Pulmonary artery endothelial cell (primary cell): ENCODE measurements around the gene EIF4G3. TPM values are rescaled to one million over a fixed set of nuclear protein-coding genes. Genes with fewer than 3 reads are reported as not detected.
"Not testable (repeated sequence)": the region's sequence is repeated elsewhere in the genome, so short reads cannot be mapped to it uniquely, and the experiment has no call there.

Experiments
- DNase-seq: peaks from one replicate; pipeline ENCODE4 v3.0.0-alpha.2; 2011; ENCODE audit warnings: low read depth, low spot score
- total RNA-seq: library from RNA; depleted of rRNA; stranded (reverse); fragments of >200 nt; gene quantifications from 2 replicates; pipeline ENCODE4 v1.2.3, GENCODE V29; 2014

The EIF4G3 gene
- total RNA-seq, 1 donor from 2014 or later, result 30.7 TPM

DNA sequence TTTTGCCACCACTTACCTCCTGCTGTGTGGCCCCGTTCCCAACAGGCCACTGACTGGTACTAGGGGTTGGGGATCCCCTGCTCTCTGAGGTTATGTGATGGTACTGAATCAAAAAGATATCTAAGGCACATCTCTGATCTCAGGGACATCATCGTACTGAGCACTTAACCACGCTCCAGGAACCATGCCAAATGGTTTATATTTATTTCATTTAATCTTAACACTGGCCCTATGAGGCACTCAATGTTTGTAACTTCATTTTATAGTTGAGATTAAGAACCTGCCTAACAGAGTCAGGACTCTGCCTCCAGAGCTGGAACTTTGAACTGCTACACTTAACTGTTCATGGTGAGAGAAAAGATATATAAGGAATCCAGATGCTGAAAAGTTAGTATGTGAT, 291.6 kb downstream of the EIF4G3 start:
- no peak for DNase-seq

DNA sequence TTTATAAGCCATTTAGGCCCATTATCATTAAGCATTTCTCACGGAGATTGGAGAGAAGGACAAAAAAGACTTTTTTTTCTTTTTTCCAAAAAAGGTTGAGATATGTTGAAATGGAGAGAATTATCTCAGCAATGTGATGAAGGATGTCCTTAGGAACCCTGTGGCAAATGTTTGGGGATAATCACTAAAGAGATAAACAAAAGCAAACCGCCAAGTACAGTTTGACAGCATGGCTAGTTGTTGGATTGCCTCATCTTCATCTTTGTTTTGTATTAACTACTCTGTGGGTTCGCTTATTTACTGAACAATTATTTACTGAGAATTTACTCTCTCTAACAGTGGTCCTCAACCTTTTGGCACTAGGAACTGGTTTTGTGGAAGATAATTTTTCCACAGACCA, 292.2 kb downstream of the EIF4G3 start:
- no peak for DNase-seq

DNA sequence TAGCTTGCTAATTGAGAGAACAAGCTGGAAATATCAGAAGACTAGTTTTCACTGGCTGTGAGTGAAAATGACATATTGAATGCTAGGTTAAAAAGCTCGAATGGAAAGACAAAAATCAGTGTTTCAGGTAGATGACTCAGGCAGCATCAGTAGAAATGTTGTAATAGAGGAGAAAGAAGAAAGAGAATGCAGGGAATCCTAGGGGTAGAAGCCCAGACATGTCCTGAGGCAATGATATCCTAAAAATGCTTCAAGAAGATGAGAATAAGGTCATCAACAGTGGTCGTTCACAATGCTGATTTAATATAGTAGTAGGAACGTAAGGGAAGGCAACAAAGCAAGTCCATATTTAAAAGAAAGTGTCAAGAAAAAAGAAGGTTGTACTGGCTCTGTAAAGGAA, 292.9 kb downstream of the EIF4G3 start:
- DNase-seq, result no peak

DNA sequence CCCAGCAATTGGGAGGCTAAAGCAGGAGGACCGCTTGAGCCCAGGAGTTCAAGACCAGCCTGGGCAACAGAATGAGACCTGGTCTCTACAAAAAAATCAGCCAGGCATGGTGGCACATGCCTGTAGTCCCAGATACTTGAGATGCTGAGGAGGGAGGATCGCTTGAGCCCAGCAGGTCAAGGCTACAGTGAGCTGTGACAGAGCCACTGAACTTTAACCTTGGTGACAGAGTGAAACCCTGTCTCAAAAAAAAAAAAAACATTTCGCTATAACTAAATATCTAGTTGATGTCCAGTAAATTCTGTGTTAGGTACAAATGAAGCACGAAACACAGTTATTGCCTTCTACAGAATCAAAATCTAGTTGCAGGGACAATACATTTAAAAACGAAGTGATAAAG, 293.9 kb downstream of the EIF4G3 start:
- DNase-seq, result no peak

DNA sequence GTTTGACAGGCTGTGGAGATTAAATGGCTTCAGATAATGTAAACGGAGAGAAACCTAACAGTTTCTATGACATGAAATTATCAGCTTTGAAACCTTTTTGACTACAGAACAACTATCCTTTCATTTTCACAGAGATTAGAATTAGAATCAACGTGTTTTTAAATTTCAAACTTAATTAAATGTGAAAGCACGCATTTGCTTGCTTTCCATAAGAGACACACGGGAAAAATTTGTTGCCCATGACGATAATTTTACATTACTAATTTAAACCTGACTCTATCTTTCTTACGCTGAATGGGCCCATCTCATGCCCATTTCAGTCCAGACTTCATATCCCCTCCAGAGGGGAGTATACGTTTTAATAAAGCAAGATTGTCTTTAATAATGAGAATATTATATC, 297.9 kb downstream of the EIF4G3 start:
- DNase-seq, result no peak

DNA sequence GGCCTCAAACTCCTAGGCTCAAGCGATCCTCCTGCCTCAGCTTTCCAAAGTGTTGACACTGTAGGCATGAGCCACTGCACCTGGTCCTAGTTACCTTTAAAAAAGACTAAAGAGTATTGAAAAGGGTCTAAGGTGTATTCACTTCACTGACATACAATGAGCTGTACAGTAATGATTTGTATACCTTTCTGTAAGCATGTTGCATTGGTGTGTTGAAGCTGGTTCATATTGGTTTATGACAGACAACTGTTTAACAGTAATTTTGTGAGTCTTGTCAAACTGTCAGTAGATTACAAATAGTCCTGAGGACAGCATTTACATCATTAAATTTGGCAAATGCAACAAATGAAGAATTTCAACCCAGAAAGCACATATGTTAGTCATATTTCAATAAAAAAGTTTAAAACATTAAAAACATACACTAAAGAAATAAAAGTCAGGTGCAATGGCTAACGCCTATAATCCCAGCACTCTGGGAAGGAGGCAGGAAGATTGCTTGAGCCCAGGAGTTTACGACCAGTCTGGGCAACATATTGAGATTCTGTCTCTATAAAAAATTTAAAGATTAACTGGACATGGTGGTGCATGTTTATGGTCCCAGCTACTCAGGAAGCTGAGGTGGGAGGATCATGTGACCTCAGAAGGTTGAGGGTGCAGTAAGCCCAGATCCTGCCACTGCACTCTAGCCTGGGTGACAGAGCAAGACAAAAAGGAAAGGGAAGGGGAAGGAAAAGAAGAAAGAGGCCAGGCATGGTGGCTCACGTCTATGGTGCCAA, 301.3 kb downstream of the EIF4G3 start:
- DNase-seq, result no peak

DNA sequence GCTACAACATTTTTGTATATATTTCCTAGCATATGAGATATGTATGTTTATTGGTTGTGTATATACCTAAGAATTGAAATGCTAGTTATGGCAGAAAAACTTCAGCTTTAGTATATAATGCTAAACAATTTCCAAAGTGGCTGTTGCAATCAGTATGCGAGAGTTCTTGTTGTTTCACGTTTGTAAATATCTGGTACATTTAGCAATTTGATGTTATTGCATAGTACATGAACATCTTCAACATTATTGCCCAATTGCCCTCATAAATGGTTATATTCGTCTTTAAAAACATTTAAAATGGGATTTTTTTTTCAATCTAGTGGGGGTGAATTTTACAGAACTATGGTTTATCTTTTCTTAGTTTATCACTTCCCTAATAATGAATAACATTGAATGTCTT, 303.4 kb downstream of the EIF4G3 start:
- DNase-seq, result no peak

DNA sequence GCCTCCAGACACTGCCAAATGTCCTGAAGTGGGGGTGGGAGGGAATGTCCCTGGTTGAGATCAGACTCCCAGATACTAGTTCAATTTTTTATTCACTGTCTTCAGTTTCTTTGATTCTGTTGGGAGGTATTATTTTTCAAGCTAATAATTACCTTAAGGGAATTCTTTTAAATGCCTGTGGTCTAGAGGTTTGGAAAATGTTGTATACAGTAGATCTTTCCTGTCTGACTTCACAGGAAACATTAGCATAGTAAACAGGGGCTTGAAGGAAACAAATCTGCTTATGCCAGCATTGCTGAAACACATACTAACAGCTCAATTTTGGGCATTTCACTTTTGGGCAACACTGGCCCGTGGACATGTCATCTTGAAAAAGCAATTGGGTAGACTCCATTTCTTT, 305.3 kb downstream of the EIF4G3 start:
- DNase-seq, result no peak

DNA sequence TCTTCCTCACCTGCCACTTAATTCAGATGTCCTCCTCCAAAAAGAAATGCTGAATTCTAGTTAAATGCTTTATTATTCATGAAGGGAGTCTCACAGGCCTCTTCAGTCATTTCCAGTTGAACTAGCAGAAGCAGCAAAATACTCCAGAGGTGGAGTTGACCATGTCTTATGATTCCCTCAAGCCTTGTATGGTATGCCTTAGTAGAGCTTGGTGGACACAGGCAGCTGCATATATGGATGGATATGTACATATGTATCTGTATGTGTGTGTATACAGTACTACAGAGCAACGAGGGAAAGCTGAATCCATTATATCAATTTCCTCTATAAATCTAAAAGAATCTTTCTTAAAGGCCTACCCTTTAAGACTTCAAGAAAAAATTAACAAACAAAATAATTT, 306.0 kb downstream of the EIF4G3 start:
- no peak for DNase-seq

DNA sequence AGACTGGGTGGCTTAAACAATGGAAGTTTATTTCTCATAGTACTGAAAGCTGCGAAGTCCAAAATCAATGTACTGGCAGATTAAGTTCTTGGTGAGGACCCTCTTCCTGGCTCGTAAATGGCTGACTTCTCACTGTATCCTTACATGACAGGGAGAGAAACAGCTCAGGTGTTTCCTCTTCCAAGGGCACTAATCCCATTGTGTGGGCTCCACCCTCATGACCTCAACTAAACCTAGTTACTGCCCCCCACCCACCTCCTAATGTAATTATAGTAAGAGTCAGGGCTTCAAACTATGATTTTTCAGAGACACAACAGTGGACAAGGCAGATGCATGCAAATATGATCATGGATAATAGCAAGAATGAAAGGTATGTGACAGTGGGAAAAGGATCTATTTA, 308.4 kb downstream of the EIF4G3 start:
- no peak for DNase-seq

DNA sequence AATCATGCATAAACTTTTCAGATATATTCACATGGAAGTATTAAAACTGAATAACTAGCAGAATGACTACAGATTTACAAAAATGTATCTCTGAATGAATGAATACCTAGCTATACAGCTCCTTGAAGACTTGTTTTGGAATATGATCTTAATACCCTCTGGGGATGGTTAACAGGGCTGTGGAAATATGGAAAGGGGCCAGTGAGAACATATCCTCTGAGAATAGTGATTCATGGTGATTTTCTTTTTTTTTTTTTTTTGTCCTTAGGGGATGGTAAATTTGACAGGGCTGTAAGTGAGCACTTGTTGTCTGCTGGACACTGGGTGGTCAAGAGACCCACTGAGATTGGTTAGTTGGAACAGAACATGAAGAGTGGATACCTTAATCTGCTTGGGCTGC, 308.9 kb downstream of the EIF4G3 start:
- DNase-seq, result no peak

DNA sequence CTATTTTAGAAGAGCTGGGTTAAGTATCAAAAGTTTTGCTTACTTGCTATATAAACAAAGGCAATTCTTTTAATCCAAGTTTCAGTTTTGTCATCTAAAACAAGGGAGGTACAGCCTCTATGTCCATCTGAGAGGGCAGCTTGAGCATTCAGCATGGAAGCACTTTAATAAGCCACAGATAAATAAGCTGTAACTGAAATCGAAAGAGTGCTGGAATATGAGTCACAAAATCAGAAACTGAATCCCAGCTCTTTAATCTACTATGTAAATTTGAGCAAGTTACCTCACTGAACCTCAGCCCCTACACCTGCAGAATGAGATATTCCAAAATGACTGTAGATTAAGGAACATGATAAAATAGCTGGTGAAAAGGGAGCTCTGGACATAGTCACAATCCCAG, 309.6 kb downstream of the EIF4G3 start:
- DNase-seq, result no peak

DNA sequence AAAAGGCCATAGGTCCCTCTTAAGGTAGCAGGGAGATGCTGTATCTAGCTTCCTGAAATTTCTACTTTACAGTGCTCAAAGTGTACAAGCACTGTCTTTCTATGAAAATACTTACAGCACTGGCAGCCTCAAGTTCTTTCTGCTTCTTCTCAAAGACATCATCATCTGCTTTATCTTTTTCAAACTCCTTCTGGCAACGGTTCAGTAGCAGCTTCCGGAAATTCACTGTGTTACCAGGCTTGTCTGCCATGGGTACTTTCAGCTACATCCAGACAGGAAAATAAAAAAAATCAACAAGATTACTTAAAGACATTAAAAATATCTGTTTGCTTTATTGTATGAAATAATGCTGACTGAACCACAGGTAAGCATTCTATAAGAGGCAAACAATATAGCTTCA, 311.7 kb downstream of the EIF4G3 start:
- DNase-seq, result no peak

DNA sequence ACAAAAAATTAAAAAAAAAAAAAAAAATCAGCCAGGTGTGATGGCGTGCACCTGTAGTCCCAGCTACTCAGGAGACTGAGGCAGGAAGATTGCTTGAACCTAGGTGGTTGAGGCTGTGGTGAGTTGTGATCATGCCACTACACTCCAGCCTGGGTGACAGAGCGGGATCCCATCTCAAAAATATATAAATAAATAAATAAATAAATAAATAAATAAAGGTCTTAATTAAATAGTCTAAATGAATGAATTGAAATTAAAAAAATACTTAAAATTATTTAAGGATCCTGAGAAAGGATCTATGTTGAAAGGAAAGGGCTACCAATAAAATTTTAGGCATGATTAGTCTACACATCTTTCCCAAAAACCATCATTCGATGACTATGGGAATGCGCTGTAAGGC, 322.2 kb downstream of the EIF4G3 start:
- DNase-seq, result no peak

DNA sequence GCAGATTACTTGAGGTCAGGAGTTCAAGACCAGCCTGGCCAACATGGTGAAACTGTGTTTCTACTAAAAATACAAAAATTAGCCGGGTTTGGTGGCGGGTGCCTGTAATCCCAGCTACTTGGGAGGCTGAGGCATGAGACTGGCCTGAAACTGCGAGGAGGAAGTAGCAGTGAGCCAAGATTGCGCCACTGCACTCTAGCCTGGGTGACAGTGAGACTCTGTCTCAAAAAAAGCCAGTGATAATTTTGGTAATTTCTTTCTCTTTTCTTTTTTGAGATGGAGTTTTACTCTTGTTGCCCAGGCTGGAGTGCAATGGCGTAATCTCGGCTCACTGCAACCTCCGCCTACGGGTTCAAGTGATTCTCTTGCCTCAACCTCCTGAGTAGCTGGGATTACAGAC, 324.9 kb downstream of the EIF4G3 start:
- not testable (repeated sequence) for DNase-seq

DNA sequence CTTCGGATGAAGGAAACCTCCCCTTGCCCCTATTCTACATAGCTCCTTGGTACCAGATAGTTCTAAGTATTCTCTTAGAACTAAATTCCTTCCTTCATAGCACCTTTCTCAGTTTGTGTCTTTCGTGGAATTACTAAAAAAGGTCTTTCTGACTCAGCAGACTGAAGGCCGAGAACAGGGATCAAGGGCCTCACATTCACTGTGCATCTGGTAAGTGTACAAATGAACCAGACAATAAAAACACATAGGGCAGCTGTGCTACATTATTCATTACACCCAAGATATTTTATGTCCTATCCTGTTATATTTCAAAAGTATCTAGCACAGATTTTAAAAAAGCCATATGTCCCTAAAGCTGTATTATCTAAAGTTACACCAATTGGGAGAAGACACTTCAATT, 326.7 kb downstream of the EIF4G3 start:
- DNase-seq, result no peak

DNA sequence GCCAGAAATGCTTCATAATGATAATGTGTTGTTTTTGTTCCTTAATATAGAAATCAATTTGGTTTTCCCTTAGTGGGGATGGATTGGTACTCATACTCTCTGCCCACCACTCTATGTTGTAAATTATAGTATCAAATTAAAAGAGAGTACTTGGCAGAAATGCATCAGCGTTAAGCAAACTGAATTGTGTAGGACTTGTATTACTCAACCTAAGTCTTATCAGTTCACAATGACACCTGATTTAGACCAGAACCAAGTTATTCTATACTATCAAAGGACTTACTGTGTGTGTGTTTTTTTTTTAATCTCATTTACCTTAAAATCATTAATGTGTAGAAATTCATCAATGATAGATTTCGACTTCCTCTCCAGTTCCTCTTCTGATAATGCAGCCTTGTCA, 327.6 kb downstream of the EIF4G3 start:
- DNase-seq, result no peak

DNA sequence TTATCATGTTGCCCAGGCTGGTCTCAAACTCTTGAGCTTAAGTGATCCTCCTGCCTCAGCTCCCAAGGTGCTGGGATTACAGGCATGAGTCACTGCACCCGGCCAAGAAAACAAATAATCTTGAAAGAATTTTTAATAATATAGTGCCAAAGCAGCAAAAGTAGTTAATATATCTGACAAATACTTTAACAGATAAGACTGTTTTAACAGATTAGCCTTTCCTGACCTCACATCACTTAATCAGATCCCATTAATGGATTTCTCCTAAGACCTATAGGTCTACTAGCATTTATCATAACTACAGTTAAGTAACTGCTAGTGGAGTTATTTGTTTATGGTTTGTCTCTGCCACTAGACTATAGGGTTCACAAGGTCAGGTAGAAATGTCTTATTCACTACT, 328.5 kb downstream of the EIF4G3 start:
- no peak for DNase-seq

DNA sequence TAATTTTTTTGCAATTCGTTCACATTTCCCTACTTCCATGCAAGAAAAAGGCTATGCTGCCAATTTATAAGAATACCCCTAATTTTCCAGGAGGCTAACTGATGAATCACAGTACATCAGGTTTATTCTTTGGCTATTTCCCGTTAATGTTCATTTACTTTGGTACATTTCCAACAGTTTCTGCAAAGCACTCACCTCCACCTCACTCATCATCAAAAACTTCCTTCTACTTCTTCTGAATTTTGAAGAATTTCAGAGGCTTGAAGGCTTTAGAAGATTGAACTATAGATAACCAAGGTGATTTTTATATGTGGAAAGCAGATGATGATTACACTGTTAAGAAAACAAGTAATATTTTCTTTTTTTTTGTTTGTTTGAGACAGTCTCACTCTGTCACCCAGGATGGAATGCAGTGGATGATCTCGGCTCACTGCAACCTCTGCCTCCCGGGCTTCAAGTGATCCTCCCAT, 329.1 kb downstream of the EIF4G3 start:
- no peak for DNase-seq

DNA sequence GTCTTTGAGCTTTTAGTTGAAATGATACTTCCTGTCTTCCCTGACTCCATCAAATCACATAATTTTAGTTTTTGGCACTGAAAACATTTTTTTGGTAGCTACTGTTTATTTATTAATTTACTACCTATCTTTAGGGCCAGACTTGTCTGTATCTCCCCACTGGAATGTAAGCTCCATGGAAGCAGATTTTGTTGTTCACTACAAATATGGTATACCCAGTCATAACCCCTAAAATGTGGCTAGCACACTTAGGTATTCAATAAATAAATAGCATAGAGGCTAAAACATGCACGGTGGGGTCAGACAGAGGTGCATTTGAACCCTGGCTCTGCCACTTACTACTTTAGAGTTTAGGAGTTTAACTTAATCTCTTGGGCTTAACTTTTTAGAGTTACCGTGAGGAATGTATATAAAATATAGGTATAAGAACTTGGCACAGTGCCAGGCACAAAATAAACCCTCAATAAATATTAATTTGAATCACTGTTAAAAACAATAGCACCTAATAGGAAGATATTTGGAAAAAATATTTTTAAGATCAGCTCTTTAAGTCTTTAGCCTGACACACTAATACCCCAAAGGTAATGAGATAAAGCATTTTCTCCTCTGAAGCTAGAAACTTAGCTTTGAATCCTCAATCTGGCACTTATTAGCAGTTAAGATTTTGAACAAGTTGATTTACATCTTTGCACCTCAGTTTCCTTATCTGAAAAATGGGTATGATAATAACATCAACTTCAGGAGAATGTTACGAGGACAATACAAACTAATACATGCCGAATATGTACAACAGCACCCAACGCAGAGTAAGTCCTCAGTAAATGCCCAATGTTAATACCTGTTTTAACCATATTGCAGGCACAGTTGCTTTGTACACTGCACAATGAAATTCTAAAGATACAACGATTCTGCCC, 330.0 kb downstream of the EIF4G3 start:
- no peak for DNase-seq

DNA sequence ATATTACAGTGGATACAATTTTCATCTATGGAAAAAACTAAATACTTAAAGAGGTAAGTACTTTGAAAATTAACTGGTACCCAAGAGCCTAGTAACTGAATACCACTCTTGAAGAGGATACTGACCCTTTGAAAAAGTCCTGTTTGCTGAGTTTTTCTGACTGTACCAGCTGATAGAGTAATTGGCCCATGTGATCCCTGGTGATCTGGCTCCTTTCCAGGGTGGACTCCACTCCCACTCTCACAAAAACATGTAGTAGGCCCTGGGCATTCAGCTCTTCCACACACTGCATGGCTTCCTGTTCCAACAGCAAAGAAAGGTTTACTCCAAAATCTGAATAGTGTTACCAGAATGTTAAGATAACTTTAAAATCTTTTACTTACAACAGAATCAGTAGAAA, 336.0 kb downstream of the EIF4G3 start:
- DNase-seq, result no peak

DNA sequence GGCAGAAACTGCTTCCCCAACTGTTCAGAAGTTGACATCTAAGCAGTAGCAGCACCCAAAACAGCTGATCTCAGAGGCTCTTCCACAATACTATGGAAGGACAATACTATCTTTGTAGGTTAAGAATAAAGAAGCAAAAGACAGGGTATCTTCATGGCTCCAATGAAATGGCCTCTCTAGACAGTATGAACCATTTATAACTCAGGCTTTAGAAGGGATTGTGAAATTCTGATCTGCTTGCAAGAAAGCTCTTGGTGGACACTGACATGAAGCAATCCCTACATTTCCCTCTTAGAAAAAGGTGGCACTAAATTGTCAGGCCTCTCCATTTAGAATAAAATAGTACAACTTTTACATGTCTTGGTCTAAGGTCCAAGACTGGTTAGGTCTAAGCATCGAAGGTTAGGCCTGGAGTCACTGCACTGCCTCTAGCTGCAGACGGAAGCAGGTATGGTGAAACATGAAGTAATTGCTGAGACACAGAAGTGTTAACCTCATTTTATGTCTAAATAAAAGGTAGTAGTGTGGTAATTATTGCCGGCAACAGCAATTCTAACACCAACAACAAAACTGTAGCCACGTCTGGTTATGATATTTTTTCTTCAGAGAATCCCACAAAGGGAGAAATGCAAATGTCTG, 339.0 kb downstream of the EIF4G3 start:
- DNase-seq, result no peak
